ENCODE results near the gene LBHD2.
"Not testable (repeated sequence)": the region's sequence is repeated elsewhere in the genome, so short reads cannot be mapped to it uniquely, and the experiment has no call there.

The LBHD2 gene

DNA sequence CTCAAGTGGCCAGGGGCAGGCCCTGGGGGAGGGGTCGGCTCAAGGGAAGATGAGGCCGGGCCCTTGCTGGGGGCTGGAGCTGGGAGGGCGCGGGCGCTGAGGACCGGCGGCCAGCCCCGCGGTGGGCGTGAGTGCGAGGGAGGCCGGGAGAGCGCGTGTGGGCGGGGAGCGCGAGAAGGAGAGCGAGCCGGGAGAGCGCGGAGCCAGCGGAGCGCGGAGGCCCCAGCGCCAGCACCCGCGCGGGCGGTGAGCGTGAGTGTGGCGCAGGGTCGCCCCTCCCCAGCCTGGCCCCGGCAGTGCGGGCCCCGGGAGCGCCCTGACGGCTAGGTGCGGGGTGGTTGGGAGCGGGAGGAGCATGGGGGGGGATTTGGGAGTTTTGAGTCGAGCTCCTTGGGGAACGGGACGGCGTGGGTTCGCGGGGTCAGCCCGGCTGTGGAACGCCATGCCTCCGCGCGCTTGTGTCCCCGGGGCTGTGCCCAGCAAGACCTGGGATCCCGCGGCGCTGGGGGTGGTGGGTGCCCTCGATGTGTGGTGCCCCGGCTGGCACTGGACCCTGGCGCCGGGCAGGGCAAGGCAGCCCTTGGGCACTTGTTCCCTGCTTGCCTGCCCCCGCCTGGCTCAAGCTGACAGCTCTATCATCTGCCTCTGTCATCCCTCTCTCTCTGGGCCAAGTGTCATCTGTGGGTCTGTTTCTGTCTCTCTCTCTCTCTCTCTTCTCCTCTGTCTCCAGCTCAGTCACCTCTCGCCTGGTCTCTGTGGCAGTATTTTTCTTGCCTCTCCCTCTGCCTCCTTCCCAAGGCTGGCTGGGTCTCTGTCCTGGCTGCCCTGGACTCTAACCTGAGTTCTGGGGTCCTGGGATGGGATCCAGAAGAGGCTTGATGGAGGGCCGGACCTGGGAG, at the start of gene LBHD2:
LBHD2 (plus strand) TSS at position 190 of the 899 bp plus-strand sequence. CDS start 1,803 bp downstream, outside the sequence.
- no peak for DNase-seq (ENCODE audit: low spot score)

DNA sequence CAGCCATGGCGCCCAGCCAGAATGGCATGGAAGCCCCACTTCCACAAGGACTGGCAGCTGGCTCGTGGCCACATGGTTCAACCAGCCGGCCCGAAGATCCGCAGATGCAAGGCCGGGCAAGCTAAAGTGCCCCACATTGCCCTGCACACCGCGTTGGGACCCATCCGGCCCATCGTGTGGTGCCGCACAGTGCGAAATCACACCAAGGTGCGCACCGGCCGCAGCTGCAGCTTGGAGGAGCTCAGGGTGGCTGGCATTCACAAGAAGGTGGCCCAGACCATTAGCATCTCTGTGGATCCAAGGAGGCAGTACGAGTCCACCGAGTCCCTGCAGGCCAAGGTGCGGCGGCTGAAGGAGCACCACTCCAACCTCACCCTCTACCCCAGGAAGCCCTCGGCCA, 42.5 kb upstream of the LBHD2 start:
- no peak for DNase-seq (ENCODE audit: low spot score)

DNA sequence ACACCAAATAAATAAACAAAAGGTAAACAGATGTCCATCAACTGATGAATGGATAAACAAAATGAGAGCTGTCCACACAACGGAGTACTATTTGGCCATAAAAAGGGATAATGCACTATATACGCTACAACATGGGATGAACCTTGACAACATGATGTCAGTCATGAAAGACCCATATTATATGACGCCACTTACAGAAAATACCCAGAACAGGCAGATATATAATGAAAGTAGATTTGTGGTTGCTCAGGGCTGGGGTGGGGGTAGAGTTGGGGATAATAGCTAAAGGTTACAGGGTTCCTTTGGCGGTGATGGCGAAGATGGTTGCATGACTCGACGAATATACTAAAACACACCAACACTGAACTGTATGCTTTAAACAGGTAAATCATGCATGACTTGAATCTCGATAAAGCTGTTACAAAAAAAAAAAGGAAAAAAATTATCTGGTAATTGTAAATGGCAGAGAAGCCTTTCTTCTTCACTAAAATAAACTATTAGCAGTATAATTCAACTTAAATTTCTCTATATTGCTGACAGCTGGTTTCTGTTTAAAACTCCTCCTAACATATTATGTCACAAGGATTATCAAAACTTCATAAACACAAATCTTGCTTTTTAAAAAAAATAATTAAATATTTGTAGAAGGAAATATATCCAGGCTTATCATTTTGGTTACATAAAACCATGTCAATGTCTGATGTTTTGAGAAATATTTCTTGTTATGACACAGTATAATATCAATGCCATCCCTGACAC, 40.6 kb upstream of the LBHD2 start:
- no peak for DNase-seq (ENCODE audit: low spot score)

DNA sequence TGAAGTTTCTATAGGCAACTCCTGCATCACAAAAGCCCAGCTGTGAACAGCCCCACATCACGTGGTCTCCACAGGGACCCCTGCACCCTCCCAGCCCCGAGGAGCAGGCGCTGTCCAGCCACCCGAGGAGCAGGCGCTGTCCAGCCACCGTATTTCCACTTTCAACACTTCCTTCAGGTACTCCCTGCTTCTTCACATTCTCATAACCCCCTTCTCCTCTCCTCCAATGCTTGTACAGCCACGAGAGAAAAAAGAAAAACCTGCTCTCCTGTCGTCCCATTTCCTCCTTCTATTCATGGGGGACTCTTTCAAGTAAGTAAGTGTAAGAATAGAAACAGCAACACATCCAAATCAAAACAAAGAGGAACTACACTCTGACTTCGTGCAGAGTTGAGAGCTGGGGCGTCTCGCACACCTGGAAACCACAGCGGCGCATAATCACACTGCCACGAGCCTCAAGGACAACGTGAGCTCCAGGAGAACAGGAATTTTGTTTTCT, 38.6 kb upstream of the LBHD2 start:
- DNase-seq (ENCODE audit: low spot score) = no peak

DNA sequence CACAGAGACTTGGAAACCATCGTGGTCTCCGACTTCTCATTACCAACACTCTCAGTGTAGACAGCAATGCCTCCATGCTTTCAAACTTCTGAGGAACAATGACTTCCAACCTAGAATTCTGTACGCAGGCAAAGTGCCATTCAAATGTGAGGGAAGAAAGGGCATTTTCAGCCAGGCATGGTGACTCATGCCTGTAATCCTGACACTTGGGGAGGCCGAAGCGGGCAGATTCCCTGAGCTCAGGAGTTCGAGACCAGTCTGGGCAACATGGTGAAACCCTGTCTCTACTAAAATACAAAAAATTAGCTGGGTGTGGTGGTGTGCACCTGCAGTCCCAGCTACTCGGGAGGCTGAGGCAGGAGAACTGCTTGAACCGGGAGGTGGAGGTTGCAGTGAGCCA, 36.6 kb upstream of the LBHD2 start:
- not testable (repeated sequence) for DNase-seq (ENCODE audit: low spot score)

DNA sequence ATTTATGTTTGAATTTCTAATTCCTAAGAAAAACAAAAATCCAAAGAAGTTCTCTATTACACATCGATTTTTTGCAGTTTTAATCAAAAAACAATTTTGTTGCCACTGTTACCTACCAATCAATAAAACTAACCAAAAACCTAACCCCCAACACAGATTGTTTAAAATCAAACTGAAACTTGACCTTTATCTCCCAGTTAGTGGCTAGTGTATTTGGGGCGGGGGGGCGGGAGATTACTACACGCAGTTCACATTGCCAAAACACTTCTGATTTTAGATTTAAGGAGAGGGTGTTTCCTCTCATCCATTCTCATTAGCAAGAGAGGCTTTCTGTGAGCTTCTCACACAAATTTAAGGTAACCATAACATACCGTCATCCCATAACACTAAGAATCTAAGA, 33.1 kb upstream of the LBHD2 start:
- no peak for DNase-seq (ENCODE audit: low spot score)

DNA sequence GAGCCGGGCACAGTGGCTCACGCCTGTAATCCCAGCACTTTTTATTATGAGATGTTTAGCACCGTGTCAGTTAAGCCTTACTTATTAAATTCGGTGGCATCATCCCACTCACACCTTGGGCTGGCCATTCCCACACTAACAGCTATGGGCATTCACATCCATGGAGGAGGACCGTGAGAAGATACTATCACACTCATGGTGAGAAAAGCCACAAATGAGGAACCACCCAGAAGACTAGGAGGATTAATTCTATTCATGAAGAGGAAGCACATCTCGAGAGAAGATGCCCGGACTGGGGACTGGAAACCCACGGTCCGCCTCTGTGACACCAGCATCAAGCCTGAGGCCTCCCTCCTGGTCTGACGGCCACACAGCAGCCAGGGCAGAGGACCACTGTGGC, 31.6 kb upstream of the LBHD2 start:
- no peak for DNase-seq (ENCODE audit: low spot score)

DNA sequence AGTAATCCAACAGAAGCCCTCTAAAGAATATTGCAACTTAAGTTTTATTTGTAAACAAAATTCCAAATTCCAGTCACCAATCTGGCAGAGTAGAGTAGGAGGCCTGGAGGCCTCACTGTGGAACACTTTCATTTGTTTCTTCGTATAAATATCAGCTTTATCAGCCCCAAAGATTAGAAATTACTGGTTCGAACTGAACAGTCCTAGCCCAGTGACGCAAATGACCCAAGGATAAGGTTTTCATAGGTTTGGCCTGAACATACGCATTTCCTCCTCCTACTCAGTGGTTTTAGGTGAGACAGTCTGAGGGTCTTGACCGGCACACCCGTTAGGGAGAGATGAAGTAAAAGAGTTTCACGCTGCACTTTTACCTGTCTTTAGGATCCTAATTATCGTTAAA, 28.3 kb upstream of the LBHD2 start:
- no peak for DNase-seq (ENCODE audit: low spot score)

DNA sequence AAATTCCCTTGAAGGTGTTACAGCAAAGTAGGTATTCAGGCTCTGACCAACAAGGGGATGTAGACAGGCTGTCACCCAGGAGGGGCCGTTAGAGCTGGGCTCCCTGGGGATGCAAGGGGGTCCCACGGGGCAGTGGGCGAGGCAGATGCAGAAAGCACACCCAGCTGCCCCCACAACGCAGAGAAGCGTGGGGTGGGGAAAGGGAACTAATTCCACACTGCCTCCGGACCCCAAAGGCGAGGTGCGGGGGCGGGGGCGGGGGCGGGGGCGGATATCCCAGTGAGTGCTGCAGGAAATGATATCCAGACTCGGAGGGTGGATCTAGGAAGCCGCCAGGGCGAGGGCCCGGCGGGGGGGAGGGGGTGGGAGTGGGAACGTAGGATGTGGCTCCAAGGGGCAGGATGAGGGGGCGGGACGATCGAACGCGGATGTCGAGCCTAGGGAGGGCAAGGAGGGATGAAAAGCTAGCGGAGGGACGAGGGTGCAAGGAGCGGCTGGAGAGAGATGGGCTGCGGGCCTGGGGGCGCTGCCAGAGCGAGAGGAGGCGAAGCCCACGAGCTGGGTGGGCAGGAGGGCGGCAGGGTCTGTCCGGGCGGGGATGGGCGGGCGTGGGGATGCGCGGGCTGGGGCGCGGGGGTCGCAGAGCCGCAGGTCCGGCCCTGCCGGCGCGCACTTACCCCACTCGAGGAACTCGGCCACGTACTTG, 27.5 kb upstream of the LBHD2 start:
- peak; percentile 50 for DNase-seq (ENCODE audit: low spot score)

DNA sequence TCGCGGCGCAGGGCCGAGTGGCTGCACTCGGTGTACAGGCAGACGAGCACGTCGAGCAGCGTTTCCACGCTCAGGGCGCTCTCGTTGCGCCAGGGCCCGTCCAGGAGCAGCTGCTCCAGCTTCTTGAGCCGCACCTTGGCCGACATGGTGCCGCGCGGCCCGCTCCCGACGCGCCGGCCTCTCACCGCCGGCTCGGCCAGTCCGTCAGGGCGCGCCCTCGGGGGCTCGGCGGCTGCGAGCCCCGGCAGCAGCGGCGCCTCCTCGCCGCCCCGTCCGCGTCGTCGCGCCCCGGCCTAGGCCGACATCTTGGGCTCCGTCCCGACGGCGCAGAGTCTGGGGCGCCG, 27.0 kb upstream of the LBHD2 start:
- DNase-seq (ENCODE audit: low spot score) = no peak

DNA sequence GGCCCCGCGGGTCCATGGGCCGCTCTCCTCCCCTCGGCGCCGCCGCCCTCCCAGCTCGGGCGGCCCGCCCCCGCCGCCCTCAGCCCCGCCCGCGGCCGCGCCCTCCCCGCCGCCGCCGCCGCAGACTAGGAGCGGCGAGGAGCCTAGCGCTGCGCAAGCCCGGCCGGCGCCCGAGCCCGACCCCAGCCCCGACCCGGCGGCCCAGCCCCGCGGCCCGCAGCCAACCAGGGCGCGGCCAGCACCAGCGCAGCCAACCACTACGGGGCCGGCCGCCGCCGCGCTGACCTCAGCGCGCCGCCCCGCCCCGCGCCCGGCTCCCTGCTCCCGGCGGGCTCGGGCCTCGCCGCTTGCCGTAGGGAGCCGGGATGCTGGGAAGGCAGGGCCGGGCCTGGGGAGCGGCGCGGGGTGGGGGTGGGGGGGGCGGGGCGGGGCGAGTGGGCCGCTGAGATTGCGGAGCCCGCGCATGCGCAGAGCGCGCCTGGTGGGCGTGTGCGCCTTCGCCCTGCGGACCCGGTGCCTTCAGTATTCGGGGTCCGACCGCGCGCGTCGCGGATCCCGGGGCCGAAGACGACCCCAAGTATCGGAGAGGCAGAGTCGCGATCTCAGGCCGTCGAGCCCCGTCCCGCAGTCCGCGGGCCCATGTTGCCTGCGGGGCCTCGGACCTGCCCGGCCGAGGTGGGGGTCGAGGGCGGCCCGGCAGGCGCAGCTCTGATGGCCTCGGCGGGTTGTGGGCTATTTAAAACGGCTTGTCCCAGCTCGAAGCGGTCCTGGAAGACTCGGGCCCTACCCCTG, 26.4 kb upstream of the LBHD2 start, which contains the start of gene CDC42BPB:
CDC42BPB (minus strand) TSS at position 178 of the 792 bp plus-strand sequence. CDS start 376 bp downstream, outside the sequence.
- peak; percentile 86 for DNase-seq (ENCODE audit: low spot score)

DNA sequence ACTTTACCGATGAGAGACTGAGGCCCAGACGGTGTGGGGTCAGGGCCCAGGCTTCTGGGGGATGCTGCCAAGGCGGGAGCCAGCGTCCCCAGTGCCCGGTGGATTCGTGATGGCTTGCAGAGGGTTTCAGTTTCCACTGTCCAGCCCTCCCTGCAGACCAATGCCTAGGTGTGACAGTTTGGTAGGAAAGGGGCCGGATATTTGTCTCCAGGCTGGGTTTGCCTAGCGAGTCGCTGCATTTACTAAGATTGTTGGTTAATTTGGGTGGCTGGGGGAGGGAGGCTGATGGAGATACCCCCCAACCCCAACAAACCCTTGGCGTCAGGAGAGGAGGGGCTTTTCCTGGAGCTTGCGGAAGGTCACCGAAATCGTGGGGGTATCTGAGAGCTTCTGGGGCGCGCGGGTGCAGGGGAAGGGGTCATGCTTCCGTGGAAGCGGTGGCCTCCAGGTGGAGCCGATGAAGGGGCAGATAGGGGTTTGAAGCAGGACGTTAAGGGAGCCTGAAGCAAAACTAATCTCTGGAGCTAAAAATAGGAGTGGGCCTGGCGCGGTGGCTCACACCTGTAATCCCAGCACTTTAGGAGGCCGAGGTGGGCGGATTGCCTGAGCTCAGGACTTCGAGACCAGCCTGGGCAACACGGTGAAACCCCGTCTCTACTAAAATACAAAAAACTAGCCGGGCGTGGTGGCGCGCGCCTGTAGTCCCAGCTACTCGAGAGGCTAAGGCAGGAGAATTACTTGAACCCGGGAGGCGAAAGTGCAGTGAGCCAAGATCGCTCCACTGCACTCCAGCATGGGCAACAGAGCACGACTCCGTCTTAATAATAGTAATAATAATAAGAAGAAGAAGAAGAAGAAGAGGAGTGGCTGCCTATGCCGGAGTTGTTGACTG, 25.6 kb upstream of the LBHD2 start:
- DNase-seq (ENCODE audit: low spot score) = no peak

DNA sequence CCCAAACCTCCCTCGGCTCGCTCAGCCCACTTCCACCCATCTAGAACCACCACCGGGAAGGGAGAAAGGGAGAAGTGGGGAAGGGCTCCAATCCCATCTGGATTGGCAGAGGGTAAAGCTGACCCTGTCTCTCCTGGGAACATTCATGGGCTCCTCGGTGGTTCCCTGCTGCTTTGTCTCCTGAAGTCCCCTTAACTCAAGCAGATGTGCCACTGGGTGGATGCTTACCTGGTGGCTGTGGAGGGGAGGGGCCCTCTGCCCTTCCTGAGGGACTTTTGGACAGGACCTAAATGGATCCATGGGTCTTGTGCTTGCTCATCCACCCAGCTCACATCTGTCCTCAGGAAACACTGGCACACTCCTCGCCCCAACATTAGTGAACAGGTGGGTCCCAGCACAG, 24.5 kb upstream of the LBHD2 start:
- no peak for DNase-seq (ENCODE audit: low spot score)

DNA sequence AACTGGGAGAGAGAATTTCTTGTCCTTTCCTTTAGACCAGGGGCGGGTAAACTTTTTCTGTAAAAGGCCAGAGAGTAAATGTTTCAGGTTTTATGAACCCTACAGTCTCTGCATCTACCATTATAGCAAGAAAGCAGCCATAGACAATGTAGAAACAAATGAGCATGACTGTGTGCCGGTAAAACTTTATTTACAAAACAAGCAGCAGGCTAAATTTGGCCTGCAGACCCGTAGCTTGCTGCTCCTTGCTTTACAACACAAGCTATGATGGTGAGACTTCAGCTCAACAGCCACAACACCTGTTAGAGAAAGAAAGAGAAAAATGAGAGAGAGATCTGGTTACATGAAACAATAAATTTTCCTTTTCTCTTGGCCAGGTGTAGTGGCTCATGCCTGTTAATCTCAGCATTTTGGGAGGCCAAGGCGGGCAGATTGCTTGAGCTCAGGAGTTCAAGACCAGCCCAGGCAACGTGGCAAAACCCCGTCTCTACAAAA, 22.5 kb upstream of the LBHD2 start:
- DNase-seq (ENCODE audit: low spot score) = no peak

DNA sequence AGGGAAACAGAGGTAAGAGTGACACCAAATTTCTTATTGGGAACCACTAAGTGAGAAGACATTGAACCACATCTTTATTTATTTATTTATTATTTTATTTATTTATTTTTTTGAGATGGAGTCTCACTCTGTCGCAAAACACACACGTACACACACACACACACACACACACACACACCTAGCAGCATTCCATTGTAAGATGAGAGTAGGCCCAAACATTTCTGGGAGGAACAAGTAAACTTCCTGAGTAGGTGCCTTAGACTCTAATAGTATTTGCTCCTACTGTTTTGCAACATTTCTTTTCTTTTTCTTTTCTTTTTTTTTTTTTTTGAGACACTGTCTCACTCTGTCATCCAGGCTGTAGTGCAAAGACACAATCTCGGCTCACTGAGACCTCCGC, 19.6 kb upstream of the LBHD2 start:
- no peak for DNase-seq (ENCODE audit: low spot score)

DNA sequence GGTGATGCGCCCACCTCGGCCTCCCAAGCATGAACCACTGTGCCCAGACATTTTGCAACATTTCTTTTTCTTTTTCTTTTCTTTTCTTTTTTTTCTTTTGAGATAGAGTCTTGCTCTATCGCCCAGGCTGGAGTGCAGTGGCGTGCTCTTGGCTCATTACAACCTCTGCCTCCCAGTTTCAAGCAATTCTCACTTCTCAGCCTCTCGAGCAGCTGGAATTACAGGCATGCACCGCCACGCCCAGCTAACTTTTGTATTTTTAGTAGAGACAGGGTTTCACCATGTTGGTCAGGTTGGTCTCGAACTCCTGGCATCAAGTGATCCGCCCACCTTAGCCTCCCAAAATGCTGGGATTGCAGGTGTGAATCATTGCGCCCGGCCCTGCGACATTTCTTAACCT, 19.0 kb upstream of the LBHD2 start:
- no peak for DNase-seq (ENCODE audit: low spot score)

DNA sequence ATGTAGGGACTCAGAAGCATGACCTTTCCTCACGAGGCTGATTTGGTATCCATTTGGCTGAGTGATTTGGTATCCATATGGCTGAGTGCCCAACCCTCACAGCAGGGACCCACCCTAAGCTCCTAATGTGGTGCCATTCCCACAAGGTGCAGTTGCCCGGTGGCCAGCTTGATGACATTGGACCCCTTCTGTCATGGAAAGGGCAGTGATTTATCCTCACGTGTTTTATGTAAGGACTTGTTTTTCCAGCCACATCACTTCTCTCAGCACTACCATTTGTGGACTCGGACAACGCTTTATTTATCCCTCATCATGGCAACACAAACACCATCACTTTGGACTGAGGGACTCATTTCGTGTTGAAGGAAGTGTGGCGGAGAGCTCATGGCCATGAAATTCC, 18.1 kb upstream of the LBHD2 start:
- no peak for DNase-seq (ENCODE audit: low spot score)

DNA sequence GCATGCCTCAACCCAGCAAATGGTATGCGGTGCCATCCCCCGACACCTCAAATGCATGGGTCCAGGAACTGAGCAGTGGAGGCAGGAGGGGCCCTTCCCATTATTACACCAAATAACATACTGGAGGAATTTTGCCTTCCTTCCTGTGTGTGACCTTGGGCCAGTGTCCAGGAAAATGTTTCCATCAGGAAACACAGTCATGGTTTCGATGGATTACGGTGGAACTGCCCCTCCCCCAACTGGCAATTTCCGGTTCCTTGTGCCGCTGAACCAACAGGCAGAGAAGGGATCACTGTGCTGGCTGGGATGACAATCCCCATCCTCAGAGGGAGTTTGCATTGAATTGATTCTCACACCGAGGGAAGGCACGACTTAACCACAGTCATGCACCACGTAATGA, 17.6 kb upstream of the LBHD2 start:
- DNase-seq (ENCODE audit: low spot score) = no peak

DNA sequence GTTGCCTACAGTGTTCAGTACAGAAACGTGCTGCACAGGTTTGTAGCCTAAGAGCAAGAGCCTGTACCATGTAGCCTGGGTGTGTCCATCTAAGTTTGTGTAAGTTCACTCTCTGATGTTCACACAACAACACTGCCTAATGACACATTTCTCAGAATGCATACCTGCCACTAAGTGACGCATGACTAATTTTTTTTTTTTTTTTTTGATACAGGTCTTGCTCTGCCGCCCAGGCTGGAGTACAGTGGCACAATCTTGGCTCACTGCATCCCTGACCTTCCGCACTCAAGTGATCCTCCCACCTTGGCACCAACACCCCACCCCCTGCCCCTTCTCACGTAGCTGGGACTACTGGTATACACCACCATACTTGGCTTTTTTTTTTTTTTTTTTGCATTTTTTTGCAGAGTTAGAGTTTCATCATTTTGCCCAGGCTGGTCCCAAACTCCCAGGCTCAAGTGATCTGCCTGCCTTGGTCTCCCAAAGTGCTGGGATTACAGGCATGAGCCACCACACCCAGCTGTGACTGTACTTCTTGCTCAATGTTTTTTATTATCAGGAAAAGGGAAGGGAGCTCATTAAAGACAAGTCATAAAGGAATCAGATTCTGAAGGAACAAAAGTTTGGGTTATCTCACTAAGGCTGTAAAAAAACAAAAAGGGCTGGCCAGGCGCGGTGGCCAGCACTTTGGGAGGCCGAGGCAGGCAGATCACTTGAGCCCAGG, 16.6 kb upstream of the LBHD2 start:
- DNase-seq (ENCODE audit: low spot score) = no peak
